GM12878 (cell line): Measurements from ENCODE around the gene CD96. TPM values are rescaled to one million over a fixed set of nuclear protein-coding genes. Genes with fewer than 3 reads are reported as not detected.

Experiments
- ASH2L ChIP-seq: fragments of 300-600, 200-600 bp; sonication (generic); IDR thresholded peaks from 2 replicates; pipeline ENCODE4 v1.6.1; 2017; ENCODE audit warnings: low read depth, mild to moderate bottlenecking, borderline replicate concordance
- BCL11A ChIP-seq: IDR thresholded peaks from 2 replicates; pipeline ENCODE4 v1.6.1; 2011; ENCODE audit warnings: low read depth, low read length
- CHD1 ChIP-seq: IDR thresholded peaks from 2 replicates; pipeline ENCODE4 v1.6.1; 2012; ENCODE audit warnings: low read depth, low read length, improper control_type of control experiment
- EP300 ChIP-seq, 2 experiments: fragments of 150-350 bp in 1 of 2; IDR thresholded peaks; 2 replicates each; pipeline ENCODE4 v1.6.1; 2011 to 2012; ENCODE audit warnings: low read depth in 2 of 2, low read length in 2 of 2, borderline replicate concordance in 1 of 2, improper control_type of control experiment in 1 of 2, inconsistent platforms in 1 of 2; ENCODE audit not compliant: control insufficient read depth in 1 of 2
- MLLT1 ChIP-seq: fragments of 450-650 bp; IDR thresholded peaks from 2 replicates; pipeline ENCODE4 v1.6.1; 2016; ENCODE audit warnings: mild to moderate bottlenecking
- MXI1 ChIP-seq: fragments of 150-350 bp; IDR thresholded peaks from 2 replicates; pipeline ENCODE4 v1.6.1; 2011; ENCODE audit warnings: low read depth, mild to moderate bottlenecking, inconsistent platforms, low read length, improper control_type of control experiment
- RUNX3 ChIP-seq: IDR thresholded peaks from 2 replicates; pipeline ENCODE4 v1.6.1; 2012; ENCODE audit warnings: low read length, inconsistent platforms
- SPI1 ChIP-seq: IDR thresholded peaks from 2 replicates; pipeline ENCODE4 v1.6.1; 2011; ENCODE audit warnings: low read depth, mild to moderate bottlenecking, low read length, moderate library complexity, borderline replicate concordance; ENCODE audit not compliant: insufficient read depth
- YY1 ChIP-seq: IDR thresholded peaks from 2 replicates; pipeline ENCODE4 v1.6.1; 2011; ENCODE audit warnings: low read depth, mild to moderate bottlenecking, low read length
- ZBTB40 ChIP-seq: fragments of 450-650 bp; IDR thresholded peaks from 2 replicates; pipeline ENCODE4 v1.6.1; 2016; ENCODE audit warnings: mild to moderate bottlenecking, moderate library complexity, borderline replicate concordance
- ZNF217 ChIP-seq: fragments of 450-650 bp; IDR thresholded peaks from 2 replicates; pipeline ENCODE4 v1.6.1; 2017; ENCODE audit warnings: antibody characterized with exemption, mild to moderate bottlenecking
- ZSCAN29 ChIP-seq: fragments of 450-650 bp; IDR thresholded peaks from 2 replicates; pipeline ENCODE4 v1.6.1; 2017; ENCODE audit warnings: mild to moderate bottlenecking, moderate library complexity
- polyA plus RNA-seq, 11 experiments: library from polyadenylated mRNA; depleted of rRNA in 4 of 11; unstranded in 6 of 11; stranded (reverse) in 5 of 11; fragments of >200 nt; fragmentation: Nextera tagmentation in 4 of 11; fragmentation: Illumina TruSeq in 1 of 11; extraction: Ambion mirVana in 4 of 11; extraction: Trizol in 1 of 11; gene quantifications; 1 replicate in 1 of 11; 2 replicates in 10 of 11; pipeline versions ENCODE4 v1.2.1 to v1.2.3, GENCODE V29; 2011 to 2016; ENCODE audit warnings: inconsistent platforms in 2 of 11, missing spikeins in 2 of 11, low read depth in 1 of 11
- total RNA-seq, 4 experiments: library from RNA; depleted of rRNA in 3 of 4; stranded (reverse); fragments of >200 nt in 3 of 4; fragmentation: Illumina TruSeq in 1 of 4; extraction: Trizol in 1 of 4; gene quantifications; 2 replicates each; pipeline versions ENCODE4 v1.2.1 to v1.2.3, GENCODE V29; 2013 to 2021
- TF ChIP-seq, protein P1 (sequence below): IDR thresholded peaks from 2 replicates; pipeline ENCODE4 v1.6.1; 2012; ENCODE audit warnings: low read depth, low read length, improper control_type of control experiment
- TF ChIP-seq, protein P2 (sequence below): fragments of 450-650 bp; IDR thresholded peaks from 2 replicates; pipeline ENCODE4 v1.6.1; 2016; ENCODE audit warnings: mild to moderate bottlenecking
- TF ChIP-seq, protein P3 (sequence below): fragments of 450-650 bp; IDR thresholded peaks from 2 replicates; pipeline ENCODE4 v1.6.1; 2017; ENCODE audit warnings: mild to moderate bottlenecking, moderate library complexity
- TF ChIP-seq, protein P4 (sequence below): fragments of 450-650 bp; IDR thresholded peaks from 2 replicates; pipeline ENCODE4 v1.6.1; 2017; ENCODE audit warnings: mild to moderate bottlenecking

CD96 gene
- total and polyA plus RNA-seq, 10 of the 15 experiments (the other 5 are each of a cell fraction or from before 2014, with no cell fraction given): 0.13 to 10.1 (median 0.47) TPM

- TF ChIP-seq, protein P1, sequence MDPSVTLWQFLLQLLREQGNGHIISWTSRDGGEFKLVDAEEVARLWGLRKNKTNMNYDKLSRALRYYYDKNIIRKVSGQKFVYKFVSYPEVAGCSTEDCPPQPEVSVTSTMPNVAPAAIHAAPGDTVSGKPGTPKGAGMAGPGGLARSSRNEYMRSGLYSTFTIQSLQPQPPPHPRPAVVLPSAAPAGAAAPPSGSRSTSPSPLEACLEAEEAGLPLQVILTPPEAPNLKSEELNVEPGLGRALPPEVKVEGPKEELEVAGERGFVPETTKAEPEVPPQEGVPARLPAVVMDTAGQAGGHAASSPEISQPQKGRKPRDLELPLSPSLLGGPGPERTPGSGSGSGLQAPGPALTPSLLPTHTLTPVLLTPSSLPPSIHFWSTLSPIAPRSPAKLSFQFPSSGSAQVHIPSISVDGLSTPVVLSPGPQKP: no peak
- TF ChIP-seq MLLT1 (no peak), YY1 (no peak), ZBTB40 (no peak), ZSCAN29 (no peak), EP300 (IDR thresholded peaks at IDR 0.05; ENCODE audit: borderline replicate concordance in 1 of 2, control insufficient read depth in 1 of 2, low read depth in 2 of 2, low read length in 2 of 2) (no peak; a peak in 1 of 4 replicates), CHD1 (no peak), ASH2L (no peak), ZNF217 (no peak), RUNX3 (peak; percentile 55), MXI1 (no peak), BCL11A (0 out of 2 replicates have a peak, but pooled peaks have one; percentile 20), SPI1 (peak; percentile 68; the same call in 1 of the 2 replicates)
- TF ChIP-seq, protein P2, sequence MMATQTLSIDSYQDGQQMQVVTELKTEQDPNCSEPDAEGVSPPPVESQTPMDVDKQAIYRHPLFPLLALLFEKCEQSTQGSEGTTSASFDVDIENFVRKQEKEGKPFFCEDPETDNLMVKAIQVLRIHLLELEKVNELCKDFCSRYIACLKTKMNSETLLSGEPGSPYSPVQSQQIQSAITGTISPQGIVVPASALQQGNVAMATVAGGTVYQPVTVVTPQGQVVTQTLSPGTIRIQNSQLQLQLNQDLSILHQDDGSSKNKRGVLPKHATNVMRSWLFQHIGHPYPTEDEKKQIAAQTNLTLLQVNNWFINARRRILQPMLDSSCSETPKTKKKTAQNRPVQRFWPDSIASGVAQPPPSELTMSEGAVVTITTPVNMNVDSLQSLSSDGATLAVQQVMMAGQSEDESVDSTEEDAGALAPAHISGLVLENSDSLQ: no peak
- TF ChIP-seq, protein P3, sequence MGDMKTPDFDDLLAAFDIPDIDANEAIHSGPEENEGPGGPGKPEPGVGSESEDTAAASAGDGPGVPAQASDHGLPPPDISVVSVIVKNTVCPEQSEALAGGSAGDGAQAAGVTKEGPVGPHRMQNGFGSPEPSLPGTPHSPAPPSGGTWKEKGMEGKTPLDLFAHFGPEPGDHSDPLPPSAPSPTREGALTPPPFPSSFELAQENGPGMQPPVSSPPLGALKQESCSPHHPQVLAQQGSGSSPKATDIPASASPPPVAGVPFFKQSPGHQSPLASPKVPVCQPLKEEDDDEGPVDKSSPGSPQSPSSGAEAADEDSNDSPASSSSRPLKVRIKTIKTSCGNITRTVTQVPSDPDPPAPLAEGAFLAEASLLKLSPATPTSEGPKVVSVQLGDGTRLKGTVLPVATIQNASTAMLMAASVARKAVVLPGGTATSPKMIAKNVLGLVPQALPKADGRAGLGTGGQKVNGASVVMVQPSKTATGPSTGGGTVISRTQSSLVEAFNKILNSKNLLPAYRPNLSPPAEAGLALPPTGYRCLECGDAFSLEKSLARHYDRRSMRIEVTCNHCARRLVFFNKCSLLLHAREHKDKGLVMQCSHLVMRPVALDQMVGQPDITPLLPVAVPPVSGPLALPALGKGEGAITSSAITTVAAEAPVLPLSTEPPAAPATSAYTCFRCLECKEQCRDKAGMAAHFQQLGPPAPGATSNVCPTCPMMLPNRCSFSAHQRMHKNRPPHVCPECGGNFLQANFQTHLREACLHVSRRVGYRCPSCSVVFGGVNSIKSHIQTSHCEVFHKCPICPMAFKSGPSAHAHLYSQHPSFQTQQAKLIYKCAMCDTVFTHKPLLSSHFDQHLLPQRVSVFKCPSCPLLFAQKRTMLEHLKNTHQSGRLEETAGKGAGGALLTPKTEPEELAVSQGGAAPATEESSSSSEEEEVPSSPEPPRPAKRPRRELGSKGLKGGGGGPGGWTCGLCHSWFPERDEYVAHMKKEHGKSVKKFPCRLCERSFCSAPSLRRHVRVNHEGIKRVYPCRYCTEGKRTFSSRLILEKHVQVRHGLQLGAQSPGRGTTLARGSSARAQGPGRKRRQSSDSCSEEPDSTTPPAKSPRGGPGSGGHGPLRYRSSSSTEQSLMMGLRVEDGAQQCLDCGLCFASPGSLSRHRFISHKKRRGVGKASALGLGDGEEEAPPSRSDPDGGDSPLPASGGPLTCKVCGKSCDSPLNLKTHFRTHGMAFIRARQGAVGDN: no peak
- TF ChIP-seq, protein P4, sequence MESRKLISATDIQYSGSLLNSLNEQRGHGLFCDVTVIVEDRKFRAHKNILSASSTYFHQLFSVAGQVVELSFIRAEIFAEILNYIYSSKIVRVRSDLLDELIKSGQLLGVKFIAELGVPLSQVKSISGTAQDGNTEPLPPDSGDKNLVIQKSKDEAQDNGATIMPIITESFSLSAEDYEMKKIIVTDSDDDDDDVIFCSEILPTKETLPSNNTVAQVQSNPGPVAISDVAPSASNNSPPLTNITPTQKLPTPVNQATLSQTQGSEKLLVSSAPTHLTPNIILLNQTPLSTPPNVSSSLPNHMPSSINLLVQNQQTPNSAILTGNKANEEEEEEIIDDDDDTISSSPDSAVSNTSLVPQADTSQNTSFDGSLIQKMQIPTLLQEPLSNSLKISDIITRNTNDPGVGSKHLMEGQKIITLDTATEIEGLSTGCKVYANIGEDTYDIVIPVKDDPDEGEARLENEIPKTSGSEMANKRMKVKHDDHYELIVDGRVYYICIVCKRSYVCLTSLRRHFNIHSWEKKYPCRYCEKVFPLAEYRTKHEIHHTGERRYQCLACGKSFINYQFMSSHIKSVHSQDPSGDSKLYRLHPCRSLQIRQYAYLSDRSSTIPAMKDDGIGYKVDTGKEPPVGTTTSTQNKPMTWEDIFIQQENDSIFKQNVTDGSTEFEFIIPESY: no peak
Observed at GRCh38 chr3:111538681-111539083, 3.3 kb upstream of the CD96 start (continued).
